Mesothelial cell of epicardium (in vitro differentiated cells): Measurements from ENCODE around the gene SCAP. TPM values are rescaled to one million over a fixed set of nuclear protein-coding genes. Genes with fewer than 3 reads are reported as not detected.

ENCODE experiments used
- DNase-seq, 2 experiments: peaks; one replicate each; pipeline ENCODE4 v3.0.0; 2021; ENCODE audit warnings: low spot score in 2 of 2; ENCODE audit not compliant: unreplicated experiment in 2 of 2
- H3K27ac Mint-ChIP-seq: 2 replicates; pipeline ENCODE4 v1.8.0; 2021; ENCODE audit warnings: mixed read lengths
- H3K27me3 Mint-ChIP-seq: 2 replicates; pipeline ENCODE4 v1.8.0; 2021; ENCODE audit warnings: low read depth, mixed read lengths
- H3K36me3 Mint-ChIP-seq: 2 replicates; pipeline ENCODE4 v1.8.0; 2021; ENCODE audit warnings: mixed read lengths
- H3K4me1 Mint-ChIP-seq: 2 replicates; pipeline ENCODE4 v1.8.0; 2021; ENCODE audit warnings: mixed read lengths
- H3K4me3 Mint-ChIP-seq: 2 replicates; pipeline ENCODE4 v1.8.0; 2021; ENCODE audit warnings: mild to moderate bottlenecking, moderate library complexity, mixed read lengths
- H3K9me3 Mint-ChIP-seq: 2 replicates; pipeline ENCODE4 v1.8.0; 2021; ENCODE audit warnings: mixed read lengths
- total RNA-seq: library from RNA; stranded (reverse); gene quantifications from 3 replicates; pipeline ENCODE4 v1.2.1, GENCODE V29; 2021
- TF ChIP-seq, protein P1 (sequence below): fragments of 200-600 bp; sonication (generic); IDR thresholded peaks from one replicate; pipeline ENCODE4 v1.5.0; 2021; ENCODE audit warnings: antibody characterized with exemption; ENCODE audit not compliant: unreplicated experiment

SCAP gene
- total RNA-seq, 1 donor from 2014 or later = 113 TPM

- no peaks in the 10 kb centered on the region for H3K9me3 Mint-ChIP-seq
- no peak overlapping the region for H3K27ac Mint-ChIP-seq
- no peak for DNase-seq
- no peaks in the 10 kb centered on the region for H3K27me3 Mint-ChIP-seq
- H3K36me3 Mint-ChIP-seq = peaks cover 18% of the 10 kb centered on the region
- TF ChIP-seq, protein P1, sequence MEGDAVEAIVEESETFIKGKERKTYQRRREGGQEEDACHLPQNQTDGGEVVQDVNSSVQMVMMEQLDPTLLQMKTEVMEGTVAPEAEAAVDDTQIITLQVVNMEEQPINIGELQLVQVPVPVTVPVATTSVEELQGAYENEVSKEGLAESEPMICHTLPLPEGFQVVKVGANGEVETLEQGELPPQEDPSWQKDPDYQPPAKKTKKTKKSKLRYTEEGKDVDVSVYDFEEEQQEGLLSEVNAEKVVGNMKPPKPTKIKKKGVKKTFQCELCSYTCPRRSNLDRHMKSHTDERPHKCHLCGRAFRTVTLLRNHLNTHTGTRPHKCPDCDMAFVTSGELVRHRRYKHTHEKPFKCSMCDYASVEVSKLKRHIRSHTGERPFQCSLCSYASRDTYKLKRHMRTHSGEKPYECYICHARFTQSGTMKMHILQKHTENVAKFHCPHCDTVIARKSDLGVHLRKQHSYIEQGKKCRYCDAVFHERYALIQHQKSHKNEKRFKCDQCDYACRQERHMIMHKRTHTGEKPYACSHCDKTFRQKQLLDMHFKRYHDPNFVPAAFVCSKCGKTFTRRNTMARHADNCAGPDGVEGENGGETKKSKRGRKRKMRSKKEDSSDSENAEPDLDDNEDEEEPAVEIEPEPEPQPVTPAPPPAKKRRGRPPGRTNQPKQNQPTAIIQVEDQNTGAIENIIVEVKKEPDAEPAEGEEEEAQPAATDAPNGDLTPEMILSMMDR = no peak
- H3K4me3 Mint-ChIP-seq = no peak overlapping the region
- peaks cover 2% of the 10 kb centered on the region for H3K4me1 Mint-ChIP-seq
These were observed 47.1 kb downstream of the SCAP start for GRCh38 chr3:47428662-47429061.

GRCh38 chr3:47427866-47428265, 47.9 kb downstream of the SCAP start:
- TF ChIP-seq, protein P1 = no peak
- H3K27ac Mint-ChIP-seq = no peak overlapping the region
- H3K9me3 Mint-ChIP-seq = no peaks in the 10 kb centered on the region
- H3K36me3 Mint-ChIP-seq = peaks cover 13% of the 10 kb centered on the region
- H3K27me3 Mint-ChIP-seq = no peaks in the 10 kb centered on the region
- H3K4me3 Mint-ChIP-seq = no peak overlapping the region
- peaks cover 2% of the 10 kb centered on the region for H3K4me1 Mint-ChIP-seq
- DNase-seq = peak; percentile 2 to 10

DNA sequence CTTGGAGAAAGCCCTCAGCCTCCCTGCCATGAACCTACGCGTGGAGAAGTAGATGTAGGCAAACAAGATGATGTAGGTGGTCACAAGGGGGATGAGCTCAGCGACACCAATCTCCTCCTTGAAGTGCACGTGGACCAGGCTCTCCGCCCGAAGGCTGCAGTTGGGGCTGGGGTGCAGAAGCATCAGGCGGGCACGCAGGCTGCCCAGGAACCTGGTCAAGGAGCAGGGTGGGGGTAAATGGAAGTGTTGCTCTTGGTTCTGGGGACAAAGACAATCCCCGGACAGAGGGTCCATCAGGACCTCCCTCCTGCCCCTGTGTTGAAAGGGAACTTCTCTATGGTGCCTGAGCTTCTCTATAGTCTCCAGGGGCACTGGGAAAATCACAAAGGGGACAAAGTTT, 49.8 kb downstream of the SCAP start:
- H3K4me3 Mint-ChIP-seq = no peak overlapping the region
- peak in 1 of 2 experiments; percentile 4 for DNase-seq
- H3K27ac Mint-ChIP-seq = no peak overlapping the region
- H3K27me3 Mint-ChIP-seq = no peaks in the 10 kb centered on the region
- H3K9me3 Mint-ChIP-seq = no peaks in the 10 kb centered on the region
- H3K36me3 Mint-ChIP-seq = peaks cover 8% of the 10 kb centered on the region
- H3K4me1 Mint-ChIP-seq = peaks cover 5% of the 10 kb centered on the region
- TF ChIP-seq, protein P1 = no peak

GRCh38 chr3:47425383-47425778, 50.4 kb downstream of the SCAP start:
- TF ChIP-seq, protein P1 = no peak
- H3K27me3 Mint-ChIP-seq = no peaks in the 10 kb centered on the region
- DNase-seq = no peak
- H3K9me3 Mint-ChIP-seq = no peaks in the 10 kb centered on the region
- H3K4me3 Mint-ChIP-seq = no peak overlapping the region
- no peak overlapping the region for H3K27ac Mint-ChIP-seq
- peaks cover 8% of the 10 kb centered on the region for H3K36me3 Mint-ChIP-seq
- H3K4me1 Mint-ChIP-seq = peaks cover 5% of the 10 kb centered on the region

DNA sequence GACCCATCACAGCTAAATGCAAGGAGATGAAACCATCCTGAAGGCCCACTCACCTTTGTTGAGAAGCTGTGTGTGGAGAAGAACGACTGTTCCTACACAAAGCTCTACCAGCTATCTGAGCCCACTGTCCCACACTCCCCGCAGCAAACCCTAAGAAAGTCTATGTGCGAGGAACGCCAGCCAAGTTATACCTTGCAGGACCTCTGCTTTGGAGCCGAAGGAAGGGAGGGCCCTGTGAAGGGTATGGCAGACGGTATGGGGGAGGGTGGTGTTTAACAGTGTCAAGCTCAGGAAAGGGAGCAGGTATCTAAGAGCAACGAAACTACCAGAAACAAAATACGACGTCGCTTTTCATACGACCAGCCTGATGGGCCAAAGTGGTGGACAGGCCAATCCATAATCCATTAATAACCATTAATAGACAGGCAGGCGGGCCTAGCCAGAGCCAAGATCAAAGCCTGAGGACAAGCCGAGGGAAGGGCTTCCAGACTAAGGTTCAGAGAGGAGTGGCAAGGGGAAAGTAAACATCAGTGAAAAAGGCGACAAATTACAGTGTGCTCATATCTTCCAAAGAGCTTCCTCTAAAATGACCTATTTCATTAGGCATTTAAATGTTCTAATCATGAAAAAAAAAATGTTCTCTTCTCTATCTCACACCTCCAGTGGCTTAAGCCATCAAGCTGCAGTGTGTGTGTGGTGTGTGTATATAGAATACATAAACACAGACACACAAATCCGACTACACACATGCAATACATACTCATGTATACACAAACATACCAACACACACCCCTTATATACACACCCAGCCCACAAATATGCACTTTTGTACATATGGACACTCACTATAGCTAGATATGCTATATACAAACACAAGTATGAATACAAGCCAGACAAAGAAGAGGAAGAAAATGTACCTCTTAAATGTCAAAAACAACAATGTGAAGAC, 51.0 kb downstream of the SCAP start:
- TF ChIP-seq, protein P1 = no peak
- Mint-ChIP-seq H3K4me3 (no peak overlapping the region), H3K9me3 (no peaks in the 10 kb centered on the region), H3K27me3 (no peaks in the 10 kb centered on the region), H3K4me1 (peaks cover 5% of the 10 kb centered on the region), H3K27ac (no peak overlapping the region), H3K36me3 (peaks cover 8% of the 10 kb centered on the region)
- DNase-seq = no peak
